ENCODE measurements around the gene CADM1.
A peak's percentile ranks its signal among the peaks of the same experiment; 100 is the strongest.

Gene CADM1
- 1.7 to 2.3 reads per million in 2 donors for total RNA-seq

- peak; percentile 54 for DNase-seq
Measured at GRCh38 chr11:115504276-115505158, at the start of gene CADM1. Gene CADM1, minus strand, starts transcription at chr11:115504415.

DNA sequence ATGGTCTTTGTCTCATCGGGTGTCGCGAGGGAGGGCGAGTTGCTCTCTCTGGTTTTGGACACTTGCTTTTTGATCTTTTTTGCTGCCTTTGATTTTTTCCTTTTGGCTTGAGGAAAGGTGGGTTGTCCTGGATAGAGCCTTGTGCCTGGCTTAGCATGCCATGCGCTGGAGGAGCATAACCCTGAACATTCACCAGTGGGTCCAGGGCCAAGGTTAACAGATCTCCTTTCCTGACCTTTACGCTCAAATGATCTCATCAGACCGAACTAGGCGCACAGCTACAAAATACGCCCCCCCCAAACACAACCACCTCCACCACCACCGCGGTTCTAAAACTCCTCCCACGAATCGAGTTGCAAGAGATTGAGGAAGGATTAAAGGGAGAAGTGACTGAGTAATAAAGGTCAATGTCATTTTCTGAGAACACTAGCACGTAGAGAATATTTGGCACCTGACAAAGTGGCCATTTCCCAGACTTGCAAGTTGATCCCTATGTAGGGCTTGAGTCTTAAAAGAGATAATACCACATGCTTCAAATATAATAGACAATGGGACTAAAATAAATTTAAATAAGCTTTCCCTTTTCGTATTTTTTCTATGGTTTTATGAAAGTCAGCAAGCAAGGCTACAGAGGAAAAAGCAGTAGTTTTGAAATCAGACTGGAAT, 48.7 kb upstream of the CADM1 start:
- no peak for DNase-seq

DNA sequence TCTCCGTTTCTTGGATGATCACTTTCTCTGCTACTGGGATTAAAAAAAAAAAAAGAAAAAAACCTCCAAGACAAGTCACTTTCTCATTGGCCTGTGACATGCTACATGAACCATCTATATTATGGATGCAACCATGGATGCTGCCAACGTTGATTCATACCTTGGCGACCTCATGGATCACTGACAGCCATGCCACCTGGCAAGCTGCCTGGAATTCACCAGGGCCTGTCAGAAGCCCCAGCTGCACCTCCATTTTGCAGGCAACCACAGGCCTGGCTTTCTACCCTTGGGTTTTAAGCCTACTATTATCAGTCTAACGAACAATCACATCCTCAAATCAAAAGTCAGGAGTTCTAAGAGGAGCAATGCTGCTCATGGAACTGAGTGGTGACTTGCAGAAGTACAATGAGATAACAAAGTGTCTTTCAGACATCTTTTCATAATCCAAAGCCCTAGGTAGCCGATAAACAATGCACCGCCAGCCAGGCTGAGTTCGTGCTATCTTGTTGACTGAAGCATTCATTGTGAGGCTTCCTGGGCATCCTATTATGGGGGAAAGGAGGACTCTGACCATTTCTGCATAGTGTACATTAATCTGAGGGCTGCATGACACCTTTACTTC, 48.0 kb upstream of the CADM1 start:
- no peak for DNase-seq

DNA sequence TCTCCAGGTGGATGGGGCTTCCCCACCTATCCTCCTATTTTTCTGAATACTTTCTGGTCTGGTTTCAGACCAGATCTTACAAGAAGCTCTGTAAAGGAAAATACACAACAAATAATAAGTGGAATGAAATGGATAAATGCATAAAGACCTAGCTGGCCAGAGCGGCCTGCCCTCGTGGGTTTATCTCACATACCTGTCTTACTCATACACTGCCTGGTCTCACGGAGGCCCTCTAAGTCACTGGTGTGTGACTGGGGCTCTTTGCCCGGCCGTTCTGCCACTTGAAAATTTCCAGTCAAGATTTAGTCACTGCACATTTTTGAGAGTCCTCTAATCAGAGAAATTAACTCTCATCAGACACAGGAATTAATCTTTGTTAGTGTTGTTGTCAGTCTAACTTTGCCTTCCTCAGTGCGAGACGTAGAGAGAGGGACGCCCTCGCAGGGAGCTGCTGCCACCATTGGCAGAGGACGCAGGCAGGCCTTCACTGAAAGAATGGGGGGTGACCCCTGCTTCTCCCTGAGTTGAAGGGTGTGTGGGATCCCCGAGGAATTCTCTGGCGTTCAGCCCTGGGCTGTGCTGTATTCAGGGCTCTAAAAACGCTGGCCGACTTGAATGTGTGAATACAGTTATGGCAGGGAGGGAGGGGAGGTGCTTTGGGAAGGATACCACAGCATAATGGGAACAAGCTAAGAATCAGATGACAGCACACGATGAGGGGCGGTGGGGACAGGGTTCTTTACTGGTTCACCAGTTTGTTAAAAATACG, 46.3 kb upstream of the CADM1 start:
- no peak for DNase-seq

DNA sequence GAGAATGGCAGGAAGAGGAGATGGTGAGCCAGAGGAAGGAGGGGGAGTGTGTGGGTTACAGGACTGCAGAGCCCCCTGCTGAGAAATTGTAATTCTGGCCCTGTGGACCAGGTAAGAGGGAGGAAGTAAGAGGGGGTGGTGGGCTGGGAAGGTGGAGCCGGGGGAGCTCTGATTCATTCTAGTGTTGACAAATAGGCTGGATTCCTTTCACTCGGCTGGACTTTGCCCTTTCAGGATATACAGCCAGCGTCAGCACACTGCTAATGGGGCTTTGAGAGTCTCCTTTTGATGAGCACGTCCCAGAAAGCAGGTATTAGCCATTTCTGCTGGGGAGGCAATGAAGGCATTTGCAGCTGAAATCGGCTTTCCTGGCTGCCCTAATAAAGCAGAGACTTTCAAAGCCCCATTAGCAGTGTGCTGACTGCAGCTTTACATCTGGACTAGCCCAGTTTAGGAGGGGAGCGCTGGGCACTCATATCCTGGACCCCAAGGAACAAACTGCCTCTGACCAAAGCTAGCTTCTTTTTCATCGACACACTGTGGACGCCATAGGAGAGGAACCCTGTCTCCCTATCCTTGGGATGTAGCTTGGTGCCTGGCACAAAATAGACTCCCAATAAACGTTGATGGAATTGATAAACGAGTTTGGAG, 44.8 kb upstream of the CADM1 start:
- no peak for DNase-seq

DNA sequence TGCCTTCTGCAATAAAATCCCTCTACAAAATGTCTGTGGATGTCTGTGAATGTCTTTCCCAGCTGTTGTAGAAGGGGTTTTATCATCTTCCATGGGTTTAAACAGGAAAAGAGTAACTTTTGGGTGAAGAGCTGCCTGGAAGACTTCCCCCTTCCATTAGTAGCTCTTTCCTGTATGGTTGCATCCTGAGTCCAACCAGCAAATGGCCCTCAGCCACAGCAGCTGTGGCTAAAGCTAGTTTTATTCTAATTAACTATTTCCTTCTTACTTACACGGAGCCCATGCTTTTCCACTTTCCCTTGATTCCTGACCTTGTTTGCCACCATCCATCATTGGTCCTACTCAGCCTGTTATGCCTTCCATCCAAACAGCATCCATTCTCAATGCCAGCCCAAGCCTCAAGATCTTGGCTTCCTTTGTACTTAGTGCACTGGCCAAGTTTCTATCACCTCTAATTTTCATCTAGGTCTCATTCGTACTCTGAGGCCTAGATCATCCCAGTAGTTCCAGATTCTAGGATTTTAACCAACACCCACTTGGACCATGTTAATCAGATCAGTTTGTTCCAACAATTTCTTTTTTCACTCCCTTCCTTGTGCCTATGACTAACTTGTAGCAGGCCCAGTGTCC, 41.5 kb upstream of the CADM1 start:
- no peak for DNase-seq

DNA sequence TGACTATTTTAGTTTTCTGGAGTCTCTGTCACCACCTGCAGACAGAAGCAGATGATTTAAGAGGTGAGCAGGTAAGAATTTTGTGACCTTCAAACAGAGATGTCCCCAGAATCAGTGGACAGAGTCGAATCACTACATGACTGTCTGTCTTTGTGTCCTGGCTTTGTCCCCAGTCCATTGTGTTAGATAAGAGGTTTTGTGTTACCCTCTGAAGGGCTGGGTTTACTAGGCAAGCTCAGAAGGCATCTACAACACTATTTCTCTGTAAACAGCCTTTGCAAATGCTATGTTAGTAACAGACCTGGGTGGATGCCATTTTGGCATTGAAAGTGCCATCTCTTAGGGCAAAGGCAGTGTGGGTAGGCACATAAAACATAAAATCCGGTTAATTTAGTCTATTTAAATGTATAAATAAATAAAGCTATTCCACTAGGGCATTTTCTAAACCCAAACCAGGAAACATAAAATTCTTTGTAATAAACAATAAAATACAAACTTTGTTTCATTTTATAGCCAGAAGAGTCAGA, 40.3 kb upstream of the CADM1 start:
- no peak for DNase-seq

GRCh38 chr11:115541518-115541917, 37.3 kb upstream of the CADM1 start:
- no peak for DNase-seq

DNA sequence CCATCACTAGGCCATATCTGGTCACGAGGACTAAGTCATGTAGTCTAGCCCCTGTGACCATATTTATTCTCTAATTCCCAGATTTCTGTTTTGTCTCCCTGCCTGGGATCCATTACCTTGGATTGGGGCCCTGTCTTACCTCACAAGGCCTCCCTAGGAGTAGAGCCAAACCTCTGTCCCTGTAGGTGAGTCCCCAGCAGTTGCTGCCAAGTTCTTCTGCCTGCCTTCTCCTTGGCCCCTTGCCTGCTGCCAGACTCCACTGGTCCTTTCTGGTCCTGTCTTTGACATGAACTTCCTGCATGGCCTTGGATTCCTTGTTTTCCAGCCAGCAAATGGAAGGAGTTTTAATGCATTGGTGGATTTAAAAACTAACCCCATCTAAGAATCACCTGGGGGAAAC, 35.6 kb upstream of the CADM1 start:
- DNase-seq: no peak

DNA sequence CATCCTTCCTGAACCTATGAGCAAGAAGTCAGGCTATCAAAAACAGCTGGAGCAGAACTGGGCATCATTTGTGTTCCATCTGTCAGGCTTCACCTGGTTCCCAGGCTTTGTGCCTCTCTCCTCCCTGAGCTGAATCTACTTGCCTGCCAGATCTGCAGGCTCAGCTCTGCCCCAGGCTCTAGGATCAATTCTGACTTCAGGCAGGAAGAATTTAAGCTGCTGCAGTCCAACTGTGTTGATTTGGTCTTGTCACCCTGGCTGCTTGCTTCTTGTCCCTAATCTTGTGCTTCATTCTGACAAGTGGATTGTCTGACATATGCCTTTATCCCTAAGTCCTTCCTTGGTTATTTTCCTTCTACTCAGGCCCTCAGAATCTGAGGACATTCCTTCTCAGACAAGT, 31.6 kb upstream of the CADM1 start:
- DNase-seq: no peak

GRCh38 chr11:115530752-115531151, 26.5 kb upstream of the CADM1 start:
- no peak for DNase-seq

DNA sequence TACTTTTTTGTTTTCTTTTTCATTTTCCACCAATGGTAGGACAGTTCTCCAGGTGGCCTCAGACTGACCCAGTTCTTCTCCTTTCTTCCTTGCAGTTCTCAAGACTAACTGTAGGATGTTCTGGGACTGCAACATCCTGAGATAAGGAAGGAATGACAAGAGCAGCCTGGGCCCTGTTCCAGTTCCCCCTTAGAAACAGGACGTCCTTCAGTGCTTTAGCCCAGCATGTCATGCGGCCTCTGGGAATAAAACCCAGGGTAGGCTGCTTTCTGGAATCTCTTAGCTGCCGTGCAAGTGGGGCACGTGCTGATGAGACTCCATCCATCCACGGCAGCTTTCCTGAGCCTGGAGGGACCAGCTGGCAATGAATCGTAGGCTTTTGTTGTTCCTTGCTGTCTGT, 24.0 kb upstream of the CADM1 start:
- DNase-seq: no peak

- no peak for DNase-seq
Measured at GRCh38 chr11:115527534-115528125, 23.4 kb upstream of the CADM1 start.

- no peak for DNase-seq
Measured at GRCh38 chr11:115525531-115526006, 21.4 kb upstream of the CADM1 start.

DNA sequence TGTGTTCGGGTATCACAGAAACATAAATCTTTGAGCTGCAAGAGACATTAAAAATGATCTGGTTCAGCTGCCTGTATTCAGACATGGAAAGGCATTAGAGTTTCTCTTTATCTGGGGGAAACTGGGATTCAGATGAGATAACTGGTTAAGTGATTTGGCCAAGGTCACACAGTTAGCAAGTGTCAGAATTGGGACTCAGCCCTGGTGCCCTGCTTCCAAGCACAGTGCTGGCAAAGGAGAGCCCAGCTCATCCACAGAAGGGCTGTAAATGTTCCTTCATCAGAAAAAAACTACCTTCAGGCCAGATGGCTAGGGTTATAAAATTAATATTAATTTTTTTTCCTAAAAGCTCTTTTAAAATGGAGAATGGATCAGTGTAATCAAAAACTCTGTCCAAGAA, 20.4 kb upstream of the CADM1 start:
- DNase-seq: no peak

GRCh38 chr11:115523727-115524399, 19.6 kb upstream of the CADM1 start:
- DNase-seq: no peak

DNA sequence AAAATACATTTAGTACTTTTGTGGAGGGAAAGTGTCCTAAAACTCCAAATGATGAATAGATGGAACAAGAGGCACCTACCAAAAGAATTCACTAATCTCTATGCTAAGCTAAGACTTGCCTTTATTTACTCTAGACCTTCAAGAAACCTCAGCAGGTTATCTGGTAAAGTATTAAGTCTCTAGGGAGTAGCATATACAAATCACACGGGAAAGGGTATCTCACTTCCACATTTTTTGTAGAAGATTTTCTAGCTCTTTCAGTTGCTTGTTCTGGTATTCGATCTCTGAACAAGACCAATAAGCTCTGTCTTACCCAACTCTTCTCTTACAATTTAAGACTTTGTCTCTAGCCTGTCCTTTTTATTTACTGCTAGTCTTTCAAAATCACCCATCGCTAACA, 18.1 kb upstream of the CADM1 start:
- DNase-seq: no peak

DNA sequence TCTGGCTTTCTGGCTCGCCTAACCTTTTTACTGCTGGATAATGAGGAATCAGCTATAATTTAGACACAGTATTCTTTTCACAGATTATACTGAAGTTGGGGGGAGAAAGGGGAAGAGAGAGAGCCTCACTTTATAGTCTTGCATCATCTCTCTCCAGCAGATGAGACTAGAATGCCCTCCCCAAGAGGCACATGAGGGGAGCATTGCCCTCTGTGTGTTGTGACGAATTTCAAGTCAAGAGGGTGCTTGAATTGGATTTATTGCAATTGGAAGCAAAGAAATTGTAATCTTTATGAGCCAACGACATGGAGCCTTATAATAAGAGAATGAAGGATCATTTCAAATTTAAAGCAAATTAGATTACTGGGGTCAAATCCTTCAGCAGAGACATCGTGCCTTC, 17.6 kb upstream of the CADM1 start:
- no peak for DNase-seq

DNA sequence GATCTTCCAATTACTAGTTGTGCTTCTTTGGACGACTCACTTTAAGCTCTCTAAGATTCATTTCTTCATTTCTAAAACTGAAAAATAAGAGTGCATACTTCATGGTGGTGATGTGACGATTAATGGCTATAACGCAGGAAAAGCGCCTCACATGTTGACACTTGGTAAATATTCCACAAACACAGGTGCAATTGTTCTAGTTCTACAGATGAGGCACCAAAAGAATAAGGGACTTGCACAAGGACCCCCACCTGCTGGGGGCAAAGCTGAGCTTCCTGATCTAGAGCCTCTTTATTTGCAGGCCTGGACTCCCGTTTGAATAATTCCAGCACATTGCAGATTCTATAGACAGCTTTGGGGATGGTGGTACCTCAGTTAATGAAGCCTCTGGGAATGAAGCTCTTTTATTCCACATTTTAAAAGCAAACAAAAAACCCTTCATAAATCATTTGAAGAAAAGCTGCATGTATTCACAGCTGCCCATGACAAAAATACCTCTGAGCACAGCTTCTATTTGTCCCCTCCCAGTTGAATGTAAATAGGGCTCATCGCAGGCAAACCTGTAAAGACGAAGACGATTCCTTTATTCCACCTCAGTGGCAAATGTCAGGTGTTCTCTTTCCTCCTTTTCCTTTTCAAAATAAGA, 14.9 kb upstream of the CADM1 start:
- DNase-seq: no peak

All from T-helper 9 cell (primary cell).